ENCODE data around the gene PTPN12. TPM values are rescaled to one million over a fixed set of nuclear protein-coding genes. Genes with fewer than 3 reads are reported as not detected.
"Not testable (repeated sequence)": the region's sequence is repeated elsewhere in the genome, so short reads cannot be mapped to it uniquely, and the experiment has no call there.

The PTPN12 gene
- 10 to 100 TPM; 41.3 to 88.1 (median 67.6) TPM for polyA plus RNA-seq (ENCODE audit: insufficient read length in 10 of 10)
- long read RNA-seq, donor 1, partial matches to known transcripts: 11 of 14 reads
- long read RNA-seq, donor 1, other reads (novel, unspliced or antisense): 0 of 14 reads
- long read RNA-seq, donor 2: 0 reads
- long read RNA-seq, donor 3: 0 reads
- long read RNA-seq, donor 4, partial matches to known transcripts: 9 of 11 reads
- long read RNA-seq, donor 4, other reads (novel, unspliced or antisense): 0 of 11 reads
- long read RNA-seq, donor 5, partial matches to known transcripts: 25 of 28 reads
- long read RNA-seq, donor 5, other reads (novel, unspliced or antisense): 0 of 28 reads
- long read RNA-seq, donor 6, partial matches to known transcripts: 22 of 28 reads
- long read RNA-seq, donor 6, other reads (novel, unspliced or antisense): 0 of 28 reads
- long read RNA-seq, donor 7, transcript PTPN12-201 (18 exons, 3,406 nt): major isoform, 6 of 33 reads
- long read RNA-seq, donor 7, partial matches to known transcripts: 27 of 33 reads
- long read RNA-seq, donor 7, other reads (novel, unspliced or antisense): 0 of 33 reads
- long read RNA-seq, donor 8, partial matches to known transcripts: 5 of 7 reads
- long read RNA-seq, donor 8, other reads (novel, unspliced or antisense): 0 of 7 reads
- long read RNA-seq, donor 9: 0 reads

DNA sequence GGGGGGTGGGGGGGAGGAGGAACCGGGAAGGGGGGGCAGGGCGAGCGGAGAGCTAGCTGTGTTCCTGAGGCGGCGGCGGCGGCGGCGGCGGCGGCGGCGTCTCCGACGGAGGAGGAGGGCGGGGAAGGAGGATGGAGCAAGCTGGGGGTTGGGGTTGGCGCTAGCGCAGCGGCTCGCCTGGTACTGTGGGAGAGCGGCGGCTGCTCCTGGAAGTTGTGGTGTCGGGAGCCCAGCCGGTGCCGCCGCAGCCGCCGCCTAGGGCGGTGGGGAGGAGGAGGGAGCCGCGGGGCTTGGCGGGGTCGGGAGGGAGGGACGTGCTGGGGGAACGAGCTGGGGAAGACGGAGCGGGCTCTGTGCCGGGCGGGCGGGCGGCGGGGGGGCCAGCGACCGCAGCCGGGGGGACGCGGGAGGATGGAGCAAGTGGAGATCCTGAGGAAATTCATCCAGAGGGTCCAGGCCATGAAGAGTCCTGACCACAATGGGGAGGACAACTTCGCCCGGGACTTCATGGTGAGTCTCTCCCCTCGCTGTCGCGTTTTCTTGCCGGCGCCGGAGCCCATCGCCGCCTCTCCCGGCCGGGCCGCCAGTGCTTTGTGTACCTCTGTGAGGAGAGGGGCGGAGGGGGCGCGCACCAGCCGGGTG, at the start of gene PTPN12:
Gene PTPN12 (plus strand): TSS at position 160 of the 642 bp plus-strand sequence. CDS start 252 bp downstream, at position 412.
- DNase-seq: peak in 2 of 3 donors; percentile 76 to 93

DNA sequence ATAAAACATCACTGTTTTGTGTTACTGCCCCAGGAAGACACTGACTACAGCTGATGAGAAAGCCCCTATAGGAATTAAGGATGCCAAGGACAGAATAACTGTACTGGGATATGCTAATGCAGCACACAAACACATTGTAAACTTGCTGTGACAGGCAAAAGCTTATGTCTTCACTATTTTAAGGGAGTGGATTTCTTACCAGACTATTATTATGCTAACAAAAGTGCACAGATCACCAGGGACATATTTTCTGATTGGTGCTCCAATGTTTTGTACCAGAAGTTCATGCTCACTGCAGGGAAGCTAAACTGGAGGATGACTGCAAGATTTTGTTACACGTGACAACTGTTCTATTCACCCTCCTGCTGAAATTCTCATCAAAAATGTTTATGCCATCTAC, 48.1 kb upstream of the PTPN12 start:
- DNase-seq: peak in 1 of 3 donors; percentile 34

DNA sequence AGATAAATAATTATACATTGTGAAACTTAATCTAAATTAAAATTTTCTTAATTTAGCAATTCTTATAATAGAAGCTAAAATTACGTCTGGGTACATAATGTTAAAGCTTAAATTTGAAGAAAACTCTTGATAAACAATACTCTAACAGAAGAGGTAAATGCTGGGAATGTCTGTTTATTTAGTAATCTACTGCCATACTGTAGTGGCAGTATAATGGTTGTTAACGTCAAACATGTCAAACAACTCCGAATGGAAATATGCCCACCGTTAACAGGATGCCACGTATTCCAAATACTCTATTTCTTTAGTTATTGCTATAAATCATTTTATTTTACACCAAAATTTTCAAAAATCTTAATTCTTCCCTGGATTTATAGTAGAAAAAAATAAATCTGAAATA, 40.0 kb upstream of the PTPN12 start:
- DNase-seq: no peak

DNA sequence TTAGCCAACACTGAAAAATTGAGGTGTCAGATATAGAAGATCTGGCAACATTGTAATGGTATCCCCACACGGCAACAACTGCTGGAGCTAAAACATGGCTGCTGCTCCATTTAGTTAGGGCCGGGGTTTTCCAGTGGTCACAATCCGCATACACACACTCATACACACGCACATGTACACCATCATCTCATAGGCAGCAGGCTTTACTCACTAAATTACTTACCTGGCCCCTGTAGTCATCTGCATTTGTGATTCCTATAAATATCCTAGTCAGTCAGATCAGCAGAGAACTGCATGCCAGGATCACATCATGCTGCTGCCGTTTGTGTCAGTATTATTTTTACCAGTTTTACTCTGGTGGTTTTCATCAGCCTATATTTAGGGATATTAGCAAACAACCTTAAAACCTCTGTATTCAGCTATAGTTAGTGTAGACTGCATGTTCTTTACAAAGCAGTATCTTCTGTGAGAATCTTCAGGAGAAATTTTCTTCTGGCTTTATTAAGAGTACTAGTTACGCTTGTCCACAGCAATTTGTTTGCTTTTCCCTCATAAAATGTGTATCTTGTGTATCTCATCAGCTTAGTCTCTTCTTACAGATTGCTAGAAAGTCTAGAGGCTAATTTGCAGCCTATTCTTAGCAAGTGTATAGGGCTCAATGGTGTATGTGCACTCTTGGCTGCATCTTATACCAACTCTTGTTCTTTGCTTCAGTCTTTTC, 38.3 kb upstream of the PTPN12 start:
- no peak for DNase-seq

DNA sequence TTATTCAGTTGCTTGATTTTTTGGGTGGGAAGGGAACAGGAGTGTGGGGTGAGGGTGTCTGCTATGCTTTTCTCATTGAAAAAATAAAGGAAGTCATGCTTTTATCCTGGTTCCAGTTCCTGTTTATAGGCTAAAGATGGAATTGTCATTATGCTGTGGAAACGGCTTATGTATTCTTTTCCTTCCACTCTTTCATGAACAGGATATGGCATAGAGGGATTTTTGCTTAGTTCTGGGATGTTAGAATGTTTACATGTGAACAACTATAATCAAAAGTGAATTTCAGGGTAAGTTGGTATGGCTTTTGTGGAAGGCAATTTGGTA, 35.9 kb upstream of the PTPN12 start:
- DNase-seq: peak in 1 of 3 donors; percentile 23

DNA sequence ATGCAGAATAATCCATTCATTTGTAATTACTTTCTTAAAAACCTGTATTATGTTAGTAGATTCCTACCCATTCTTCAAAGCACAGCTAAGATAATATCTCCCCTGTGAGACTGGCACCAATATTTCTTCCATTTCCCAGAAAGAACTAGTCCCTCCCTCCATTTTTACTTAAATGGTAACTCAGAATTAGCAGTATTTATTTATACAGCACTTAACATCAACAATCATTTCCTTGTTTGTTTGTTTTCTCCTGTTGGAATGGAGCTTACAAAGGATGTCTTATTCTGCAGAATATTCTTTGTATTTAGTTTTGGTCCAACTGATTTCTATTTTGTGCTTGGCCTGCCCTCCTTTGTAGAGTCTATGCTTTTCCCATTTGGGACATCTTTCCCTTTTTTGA, 32.1 kb upstream of the PTPN12 start:
- DNase-seq: no peak

DNA sequence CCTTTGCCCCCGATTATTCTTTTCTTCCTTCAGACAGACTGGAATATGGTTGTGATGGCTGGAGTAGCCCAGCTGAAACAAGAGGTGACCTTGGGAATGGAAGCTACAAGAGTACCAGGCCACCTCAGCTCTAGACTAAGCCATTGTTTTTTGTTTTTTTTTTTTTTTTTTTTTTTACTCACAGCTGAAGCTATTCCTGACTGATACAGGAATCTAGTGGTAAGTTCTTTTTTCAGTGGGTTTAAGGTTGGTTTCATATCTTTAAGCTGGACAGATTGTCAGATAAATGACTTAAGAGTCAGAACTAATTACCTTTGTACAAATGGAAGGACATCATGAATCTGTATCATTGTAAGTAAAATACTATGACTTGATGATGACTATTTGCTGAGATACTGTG, 30.2 kb upstream of the PTPN12 start:
- no peak for DNase-seq

DNA sequence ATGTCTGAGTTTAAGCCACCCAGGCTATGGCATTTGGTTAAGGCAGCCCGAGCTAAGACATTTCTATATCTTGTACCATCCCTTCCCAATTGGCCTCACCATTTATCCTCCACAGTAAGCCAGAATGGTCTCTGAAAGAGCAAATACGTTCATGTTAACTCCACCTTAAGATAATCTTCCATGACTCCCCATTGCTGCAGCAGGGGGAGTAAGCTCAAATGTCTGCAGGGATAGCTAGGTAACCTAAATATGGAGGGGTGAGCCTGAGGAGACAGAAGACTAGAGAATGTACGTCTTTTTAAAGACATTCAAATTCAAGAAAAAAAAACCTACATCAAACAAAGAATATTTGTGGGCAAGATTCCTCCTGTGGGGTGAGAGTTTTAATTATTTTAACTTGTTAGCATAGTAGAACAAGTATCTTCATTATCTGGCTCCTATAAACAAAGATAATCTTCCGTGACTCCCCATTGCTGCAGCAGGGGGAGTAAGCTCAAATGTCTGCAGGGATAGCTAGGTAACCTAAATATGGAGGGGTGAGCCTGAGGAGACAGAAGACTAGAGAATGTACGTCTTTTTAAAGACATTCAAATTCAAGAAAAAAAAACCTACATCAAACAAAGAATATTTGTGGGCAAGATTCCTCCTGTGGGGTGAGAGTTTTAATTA, 24.0 kb upstream of the PTPN12 start:
- DNase-seq: not testable (repeated sequence)

DNA sequence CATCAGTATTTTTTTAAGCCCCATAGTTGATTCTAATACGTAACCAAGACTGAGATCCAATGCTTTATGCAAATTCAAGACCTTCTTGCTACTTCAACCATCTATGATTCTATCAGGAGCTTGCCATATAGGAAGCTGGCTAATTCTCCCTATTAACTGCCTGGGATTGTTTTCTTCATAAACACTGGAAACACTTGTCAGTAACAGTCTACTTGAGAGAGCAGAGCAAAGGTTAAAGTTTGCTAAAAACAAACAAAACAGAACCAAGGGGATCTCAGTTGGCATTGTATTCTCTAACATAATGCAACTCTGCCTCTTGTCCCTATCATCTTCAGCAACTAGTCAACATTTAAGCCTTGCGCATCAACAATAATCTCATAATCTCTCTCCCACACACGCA, 21.0 kb upstream of the PTPN12 start:
- DNase-seq: no peak

DNA sequence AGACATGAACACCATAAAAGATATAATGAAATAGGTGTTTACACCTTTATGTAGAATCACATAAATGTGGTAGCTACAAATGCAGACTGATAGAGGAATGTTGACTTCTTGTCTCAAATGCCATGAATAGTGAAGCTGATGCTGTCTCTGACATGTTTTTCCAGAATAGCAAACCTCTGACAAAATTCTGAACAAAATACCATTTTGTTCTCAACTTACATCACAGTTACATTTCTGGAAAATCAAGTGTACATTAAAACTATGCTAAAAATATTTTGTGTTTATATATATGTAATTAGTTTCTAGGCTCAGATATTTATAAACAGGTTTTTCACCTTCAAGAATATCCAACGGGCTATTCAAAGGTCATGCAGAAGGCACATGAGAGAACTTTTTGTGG, 16.8 kb upstream of the PTPN12 start:
- DNase-seq: no peak

DNA sequence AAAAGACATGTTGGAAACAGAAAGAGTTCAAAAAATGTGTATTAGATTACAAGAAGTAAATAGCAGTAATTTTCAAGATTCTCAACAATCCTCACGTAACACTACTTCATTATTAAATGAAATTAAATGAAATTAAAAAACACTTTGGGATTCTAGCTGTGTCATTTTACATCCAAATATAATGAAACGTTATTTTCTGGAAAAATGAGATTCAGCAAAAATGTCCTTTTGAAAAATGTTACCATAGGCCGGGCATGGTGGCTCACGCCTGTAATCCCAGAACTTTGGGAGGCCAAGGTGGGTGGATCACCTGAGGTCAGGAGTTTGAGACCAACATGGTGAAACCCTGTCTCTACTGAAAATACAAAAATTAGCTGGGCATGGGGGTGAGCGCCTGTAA, 15.6 kb upstream of the PTPN12 start:
- not testable (repeated sequence) for DNase-seq

DNA sequence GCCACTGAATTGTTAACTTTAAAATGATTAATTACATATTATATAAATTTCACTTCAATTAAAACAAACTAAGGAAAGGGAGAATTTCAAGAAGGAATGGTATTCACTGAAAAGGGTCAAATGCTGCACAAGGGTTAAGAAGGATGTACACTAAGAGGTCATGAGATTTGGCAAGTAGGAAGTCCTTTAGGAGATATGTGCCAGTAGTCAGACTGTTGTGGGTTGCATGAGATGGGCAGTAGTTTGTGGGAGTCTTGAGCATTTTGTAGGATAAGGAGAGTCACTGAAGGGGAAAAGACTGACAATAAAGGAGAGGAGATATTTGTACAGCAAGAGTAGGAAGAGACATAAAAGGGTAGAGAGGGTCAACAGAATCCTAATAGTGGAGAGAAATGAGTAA, 12.4 kb upstream of the PTPN12 start:
- DNase-seq: no peak

DNA sequence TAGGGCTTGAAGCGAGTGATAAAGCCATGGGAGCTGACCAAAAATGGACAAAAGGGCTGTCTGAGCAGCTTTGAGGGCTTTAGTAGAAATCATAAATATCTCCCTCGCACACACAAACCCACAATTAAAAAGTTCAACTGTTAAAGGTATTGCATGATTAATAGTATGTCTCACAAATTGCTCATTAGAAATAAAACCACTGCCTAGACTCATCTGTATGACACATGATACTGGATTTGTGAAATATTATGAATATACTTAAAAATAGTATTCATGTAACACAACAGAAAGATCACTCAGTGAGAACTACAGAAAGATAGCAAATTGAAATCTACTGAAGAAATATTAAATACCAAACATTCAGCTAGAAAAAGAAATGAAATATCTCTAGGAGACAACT, 11.9 kb upstream of the PTPN12 start:
- DNase-seq: no peak

DNA sequence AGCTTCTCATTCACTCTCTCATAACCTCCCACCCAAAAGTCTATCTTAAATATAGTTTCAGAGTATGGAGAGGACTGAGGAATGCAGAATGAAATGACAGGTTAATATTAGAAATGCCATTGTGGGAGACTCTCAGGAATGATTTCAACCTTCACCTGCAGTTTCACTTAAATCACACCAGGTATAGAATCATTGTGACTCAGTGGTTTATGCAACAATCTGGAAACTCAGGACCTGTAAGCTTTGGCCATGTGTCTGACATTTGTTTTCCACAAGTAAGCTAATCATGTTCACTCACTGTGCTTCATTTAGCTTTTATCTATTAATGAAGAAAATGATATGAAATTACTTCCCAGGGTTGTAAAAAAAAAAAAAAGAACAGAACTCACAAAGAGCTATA, 8.7 kb upstream of the PTPN12 start:
- DNase-seq: no peak

DNA sequence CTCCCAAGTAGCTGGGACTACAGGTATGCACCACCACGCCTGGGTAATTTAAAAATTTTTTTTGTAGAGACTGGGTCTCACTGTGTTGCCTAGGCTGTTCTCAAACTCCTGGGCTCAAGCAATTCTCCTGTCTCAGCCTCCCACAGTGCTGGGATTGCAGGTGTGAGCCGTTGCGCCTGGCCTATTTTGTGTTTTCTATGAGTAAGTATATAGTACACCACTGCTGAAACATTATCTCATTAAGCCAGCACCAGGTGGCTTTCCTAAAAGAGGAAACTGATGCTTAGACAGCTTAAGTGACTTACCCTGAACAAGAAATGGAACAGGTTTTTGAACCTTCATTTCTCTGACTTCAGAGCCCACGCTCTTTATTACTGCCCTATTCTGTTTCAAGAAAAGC, 7.8 kb upstream of the PTPN12 start:
- DNase-seq: no peak

DNA sequence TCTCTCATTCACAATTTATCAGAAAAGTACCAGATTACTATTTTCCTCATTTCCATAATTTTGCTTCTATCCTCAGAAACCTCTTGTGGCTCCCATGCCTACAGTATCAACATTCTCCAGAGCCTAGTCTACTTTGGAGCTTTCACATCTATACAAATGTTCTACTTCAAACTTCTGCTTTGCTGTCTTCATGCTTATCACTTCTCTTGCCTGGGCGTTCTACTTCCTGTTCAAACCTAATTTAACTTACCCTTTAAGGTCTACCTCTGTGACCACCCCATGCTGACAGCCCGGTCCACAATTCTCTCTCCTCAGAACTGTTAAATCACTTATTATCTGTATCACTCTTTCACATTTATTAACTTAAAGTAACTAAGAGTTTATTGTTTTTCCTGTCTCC, 6.1 kb upstream of the PTPN12 start:
- DNase-seq: no peak

DNA sequence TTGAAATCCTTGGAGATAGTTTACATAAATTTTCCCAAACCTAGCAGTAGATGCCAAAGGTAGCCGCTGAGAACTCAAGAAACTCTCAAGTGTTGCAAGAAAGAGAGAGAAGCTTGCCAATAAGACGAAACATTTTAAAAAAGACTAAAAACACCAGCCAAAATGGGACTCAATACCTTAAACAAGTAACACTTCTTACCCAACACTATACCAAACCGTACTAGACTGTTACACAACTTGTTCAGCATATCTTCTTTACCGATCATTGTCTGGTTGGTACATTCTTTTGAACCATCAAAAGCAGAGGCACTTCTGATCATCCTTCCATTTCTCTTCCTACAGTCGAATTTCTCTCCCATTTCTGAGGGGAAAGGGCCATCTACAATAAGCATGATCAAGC, 4.8 kb upstream of the PTPN12 start:
- DNase-seq: no peak

DNA sequence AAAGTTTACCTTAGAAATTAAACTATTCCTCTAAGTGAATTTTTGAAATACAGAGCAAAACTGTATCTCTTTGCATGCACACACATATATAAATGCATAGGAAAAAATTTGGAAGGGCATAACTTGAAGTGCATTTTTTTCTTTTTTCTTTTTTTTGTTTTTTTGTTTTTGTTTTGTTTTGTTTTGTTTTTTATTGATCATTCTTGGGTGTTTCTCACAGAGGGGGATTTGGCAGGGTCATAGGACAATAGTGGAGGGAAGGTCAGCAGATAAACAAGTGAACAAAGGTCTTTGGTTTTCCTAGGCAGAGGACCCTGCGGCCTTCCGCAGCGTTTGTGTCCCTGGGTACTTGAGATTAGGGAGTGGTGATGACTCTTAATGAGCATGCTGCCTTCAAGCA, 4.4 kb upstream of the PTPN12 start:
- not testable (repeated sequence) for DNase-seq

DNA sequence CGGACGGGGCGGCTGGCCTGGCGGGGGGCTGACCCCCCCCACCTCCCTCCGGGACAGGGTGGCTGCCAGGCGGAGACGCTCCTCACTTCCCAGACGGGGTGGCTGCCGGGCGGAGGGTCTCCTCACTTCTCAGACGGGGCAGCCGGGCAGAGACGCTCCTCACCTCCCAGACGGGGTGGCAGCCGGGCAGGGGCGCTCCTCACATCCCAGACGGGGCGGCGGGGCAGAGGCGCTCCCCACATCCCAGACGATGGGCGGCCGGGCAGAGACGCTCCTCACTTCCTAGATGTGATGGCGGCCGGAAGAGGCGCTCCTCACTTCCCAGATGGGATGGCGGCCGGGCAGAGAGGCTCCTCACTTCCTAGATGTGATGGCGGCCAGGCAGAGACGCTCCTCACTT, 3.0 kb upstream of the PTPN12 start:
- not testable (repeated sequence) for DNase-seq

DNA sequence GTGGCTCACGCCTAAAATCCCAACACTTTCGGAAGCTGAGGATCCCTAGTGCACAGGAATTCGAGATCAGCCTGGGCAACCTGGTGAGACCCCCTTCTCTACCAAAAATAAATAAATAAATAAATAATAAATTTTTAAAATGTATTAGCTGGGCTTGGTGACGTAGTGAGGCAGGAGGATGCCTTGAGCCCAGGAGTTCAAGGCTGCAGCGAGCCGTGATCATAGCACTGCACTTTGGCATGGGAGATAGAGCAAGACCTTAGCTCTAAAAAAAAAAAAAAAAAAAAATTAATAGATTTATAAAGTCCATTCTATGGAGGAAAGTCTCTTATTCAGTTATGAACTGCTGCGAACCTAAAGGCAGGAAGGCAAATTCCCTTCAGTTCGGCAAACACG, 1.1 kb upstream of the PTPN12 start:
- no peak for DNase-seq

DNA sequence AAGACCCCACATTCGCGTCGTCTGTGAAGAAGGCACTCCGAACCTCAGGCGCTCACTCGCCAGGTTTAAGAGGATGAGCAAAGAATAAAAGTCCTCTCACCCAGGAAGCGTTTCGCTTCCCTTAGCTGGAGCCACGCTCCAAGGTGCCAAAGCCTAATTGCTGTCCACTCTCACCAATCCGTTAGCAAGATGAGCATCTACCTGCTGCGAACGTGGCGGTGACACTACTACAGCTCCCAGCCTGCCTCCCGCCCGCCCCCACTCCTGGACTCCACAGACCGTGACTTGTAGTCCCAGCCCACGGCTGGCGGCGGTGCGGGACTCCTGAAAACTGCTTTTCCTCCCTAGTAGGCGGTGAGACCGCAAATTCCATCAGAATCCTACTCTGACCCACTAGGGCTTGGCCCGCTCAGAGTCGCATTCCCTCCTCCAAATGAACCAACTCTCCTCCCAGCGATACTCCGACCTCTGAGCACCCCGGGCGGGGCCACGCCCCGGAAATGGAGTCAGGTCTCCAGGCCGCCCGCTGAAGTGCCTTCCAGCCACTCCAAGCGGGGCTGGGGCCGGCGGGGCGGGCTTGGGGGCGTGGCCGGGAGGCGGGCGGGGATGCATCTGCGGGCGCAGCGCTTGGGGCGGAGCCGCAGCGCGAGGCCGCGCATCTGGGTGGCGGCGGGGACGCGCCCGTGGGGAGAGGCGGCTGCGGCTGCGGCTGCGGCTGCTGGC, 521 bp upstream of the PTPN12 start:
- DNase-seq: peak; percentile 97 to 99 (median 98)

Data from muscle of back (tissue), 13 donors.